Measurements from ENCODE around the gene TDRD6. TPM values are rescaled to one million over a fixed set of nuclear protein-coding genes. Genes with fewer than 3 reads are reported as not detected.

Gene TDRD6
- total RNA-seq, result under 1 TPM; 0.20 to 0.96 (median 0.37) TPM
- polyA plus RNA-seq, result under 1 TPM; 0.27 to 0.58 TPM
- long read RNA-seq, donor 1, result 0 reads
- long read RNA-seq, donor 2, full-length matches to known transcripts, result 6 of 6 reads
- long read RNA-seq, donor 2, partial matches to known transcripts, result 0 of 6 reads
- long read RNA-seq, donor 2, other reads (novel, unspliced or antisense), result 0 of 6 reads
- long read RNA-seq, donor 3, result 0 reads

GRCh38 chr6:46687619-46688097 is at the start of gene TDRD6:
TDRD6 (plus strand) TSS chr6:46687885; CDS start chr6:46688129, 244 bp downstream.
- intact Hi-C loops (cut with DNase I), result loop anchor here in 1 of 4 donors (5.0 kb wide), 1 partner anchor 965 kb away; no protein-coding TSS in a partner anchor
- 87 to 93% (median 90%) methylated on average over 41 of the region's 41 CpGs for WGBS, 3 donors
- Histone ChIP-seq H3K36me3 (no peaks in the 10 kb centered on the region), H3K4me1 (ENCODE audit: insufficient read depth) (no peaks in the 10 kb centered on the region), H3K27ac (no peak within 1 kb of the TSS), H3K27me3 (no peaks in the 10 kb centered on the region), H3K9me3 (no peaks in the 10 kb centered on the region), H3K4me3 (no peak within 1 kb of the TSS)
- no peak for TF ChIP-seq CTCF (IDR thresholded peaks at IDR 0.05)
- TF ChIP-seq EP300 (IDR thresholded peaks at IDR 0.05), result no peak
- TF ChIP-seq POLR2A (IDR thresholded peaks at IDR 0.05), result no peak
- DNase-seq, result peak in 2 of 5 donors; percentile 16 to 31

GRCh38 chr6:46637933-46638332 is 49.8 kb upstream of the TDRD6 start:
- Histone ChIP-seq H3K4me3 (no peak overlapping the region), H3K27me3 (no peaks in the 10 kb centered on the region), H3K36me3 (no peaks in the 10 kb centered on the region), H3K27ac (no peak overlapping the region), H3K4me1 (ENCODE audit: insufficient read depth) (no peaks in the 10 kb centered on the region), H3K9me3 (no peaks in the 10 kb centered on the region)
- WGBS, 3 donors, result 91 to 95% (median 92%) methylated on average over 1 of the region's 1 CpG
- intact Hi-C loops (cut with DNase I), result no loop called here
- no peak for DNase-seq
- no peak for TF ChIP-seq CTCF (IDR thresholded peaks at IDR 0.05)
- no peak for TF ChIP-seq POLR2A (IDR thresholded peaks at IDR 0.05)
- TF ChIP-seq EP300 (IDR thresholded peaks at IDR 0.05), result no peak

GRCh38 chr6:46638650-46639049 is 49.0 kb upstream of the TDRD6 start:
- no peaks in the 10 kb centered on the region for H3K36me3 ChIP-seq
- DNase-seq, result no peak
- no peaks in the 10 kb centered on the region for H3K9me3 ChIP-seq
- H3K4me1 ChIP-seq (ENCODE audit: insufficient read depth), result no peaks in the 10 kb centered on the region
- intact Hi-C loops (cut with DNase I), result no loop called here
- H3K27me3 ChIP-seq, result no peaks in the 10 kb centered on the region
- H3K4me3 ChIP-seq, result no peak overlapping the region
- no peak overlapping the region for H3K27ac ChIP-seq
- 95 to 98% (median 95%) methylated on average over 2 of the region's 2 CpGs for WGBS, 3 donors
- TF ChIP-seq POLR2A (IDR thresholded peaks at IDR 0.05) (no peak), CTCF (IDR thresholded peaks at IDR 0.05) (no peak), EP300 (IDR thresholded peaks at IDR 0.05) (no peak)

GRCh38 chr6:46642928-46643751 is 44.5 kb upstream of the TDRD6 start:
- DNase-seq, result no peak
- Histone ChIP-seq H3K36me3 (no peaks in the 10 kb centered on the region), H3K4me3 (no peak overlapping the region), H3K4me1 (ENCODE audit: insufficient read depth) (no peaks in the 10 kb centered on the region), H3K27ac (no peak overlapping the region), H3K9me3 (no peaks in the 10 kb centered on the region), H3K27me3 (no peaks in the 10 kb centered on the region)
- 94 to 96% (median 94%) methylated on average over 4 of the region's 4 CpGs for WGBS, 3 donors
- intact Hi-C loops (cut with DNase I), result no loop called here
- TF ChIP-seq CTCF (IDR thresholded peaks at IDR 0.05), result no peak
- no peak for TF ChIP-seq POLR2A (IDR thresholded peaks at IDR 0.05)
- no peak for TF ChIP-seq EP300 (IDR thresholded peaks at IDR 0.05)

All from ovary (tissue), 10 donors.